Right lobe of liver (tissue), 4 donors: ENCODE results near the gene MYL2.

ENCODE experiments used
- CTCF ChIP-seq, 4 donors: fragments of 200-600 bp in 3 of 4; fragments of 450-650 bp in 1 of 4; IDR thresholded peaks; one replicate each; pipeline versions ENCODE4 v1.5.1 to v1.8.0; 2016 to 2022; ENCODE audit warnings: antibody characterized with exemption in 4 of 4, mild to moderate bottlenecking in 2 of 4
- POLR2A ChIP-seq: fragments of 450-650 bp; IDR thresholded peaks from one replicate; pipeline ENCODE4 v1.6.1; 2017; ENCODE audit warnings: antibody characterized with exemption, mild to moderate bottlenecking
- donor health status: DM: no; HTN: no; CAD: no.
- donor health status: DM: no; HTN: no; CAD: no.
- donor health status: DM: no; HTN: yes; CAD: no.

GRCh38 chr12:110921262-110921661, 883 bp upstream of the MYL2 start:
- TF ChIP-seq CTCF (IDR thresholded peaks at IDR 0.05): no peak
- no peak for TF ChIP-seq POLR2A
